Caco-2 (cell line): ENCODE data around the gene SOX1. TPM values are rescaled to one million over a fixed set of nuclear protein-coding genes. Genes with fewer than 3 reads are reported as not detected.

Experiments used
- BruUV-seq: library from RNA; stranded (reverse); fragments of 400-500 nt; replicated peaks from 2 replicates; lab custom pipeline; 2021; lab: Mats Ljungman, UMichigan
- CTCF ChIA-PET: fragments of 300-600 bp; sonication (Branson Sonifier 250); formaldehyde crosslinking; loops from one replicate; lab custom pipeline; 2022; ENCODE audit warnings: antibody characterized with exemption; lab: Charles Lee
- POLR2A ChIA-PET: fragments of 300-600 bp; sonication (Branson Sonifier 250); formaldehyde crosslinking; loops from one replicate; lab custom pipeline; 2022; ENCODE audit warnings: antibody characterized with exemption; lab: Charles Lee
- DNase-seq, 2 experiments: peaks; one replicate each; pipeline versions ENCODE4 v3.0.0 to v3.0.0-alpha.2; 2020 to 2022
- H3K27me3 ChIP-seq: replicated peaks from 2 replicates; pipeline ENCODE4 v1.6.0; 2011; ENCODE audit warnings: low read length; ENCODE audit not compliant: control insufficient read depth, insufficient read depth
- H3K36me3 ChIP-seq: 2 replicates; pipeline ENCODE4 v1.5.1; 2011; ENCODE audit warnings: low read length; ENCODE audit not compliant: control insufficient read depth, insufficient read depth
- H3K4me1 ChIP-seq: fragments of 250-450 bp; sonication (Bioruptor Pico); 2 replicates; pipeline ENCODE4 v1.5.1; 2020; ENCODE audit warnings: mild to moderate bottlenecking
- H3K4me3 ChIP-seq: 2 replicates; pipeline ENCODE4 v1.5.1; 2011; ENCODE audit warnings: low read depth, mild to moderate bottlenecking, control low read depth, low read length
- H3K9me3 ChIP-seq: fragments of 250-450 bp; sonication (Bioruptor Pico); 2 replicates; pipeline ENCODE4 v1.5.1; 2020; ENCODE audit warnings: mild to moderate bottlenecking, moderate library complexity
- H3K27ac Mint-ChIP-seq: one replicate; pipeline ENCODE4 v1.8.0; 2022; ENCODE audit warnings: mixed read lengths; ENCODE audit not compliant: unreplicated experiment
- H3K27me3 Mint-ChIP-seq: one replicate; pipeline ENCODE4 v1.8.0; 2022; ENCODE audit warnings: mixed read lengths; ENCODE audit not compliant: insufficient read depth, unreplicated experiment
- H3K36me3 Mint-ChIP-seq: one replicate; pipeline ENCODE4 v1.8.0; 2022; ENCODE audit warnings: mild to moderate bottlenecking, mixed read lengths; ENCODE audit not compliant: insufficient read depth, unreplicated experiment
- H3K4me1 Mint-ChIP-seq: one replicate; pipeline ENCODE4 v1.8.0; 2022; ENCODE audit warnings: low read depth, mixed read lengths; ENCODE audit not compliant: unreplicated experiment
- H3K4me3 Mint-ChIP-seq: one replicate; pipeline ENCODE4 v1.8.0; 2022; ENCODE audit warnings: mild to moderate bottlenecking, moderate library complexity, mixed read lengths; ENCODE audit not compliant: unreplicated experiment
- H3K9me3 Mint-ChIP-seq: one replicate; pipeline ENCODE4 v1.8.0; 2022; ENCODE audit warnings: mixed read lengths; ENCODE audit not compliant: unreplicated experiment
- CTCF ChIP-seq, 2 experiments: fragments of 200-600 bp in 1 of 2; IDR thresholded peaks; 1 replicate in 1 of 2; 2 replicates in 1 of 2; pipeline versions ENCODE4 v1.5.1 to v1.8.0; 2011 to 2022; ENCODE audit warnings: antibody characterized with exemption in 1 of 2, control low read depth in 1 of 2, inconsistent platforms in 1 of 2, low read depth in 1 of 2, low read length in 1 of 2, mild to moderate bottlenecking in 1 of 2, moderate library complexity in 1 of 2; ENCODE audit not compliant: insufficient read depth in 1 of 2, severe bottlenecking in 1 of 2, unreplicated experiment in 1 of 2
- intact Hi-C: fragments of 100-400 bp; cut with micrococcal nuclease; formaldehyde crosslinking; loops from one replicate; pipeline ENCODE4 v1.10.0; 2022; ENCODE audit not compliant: unreplicated experiment
- total RNA-seq: library from RNA; stranded (reverse); gene quantifications from 2 replicates; pipeline ENCODE4 v1.2.3, GENCODE V29; 2022

Gene SOX1
- total RNA-seq, 1 experiment from 2014 or later: 1.7 TPM

DNA sequence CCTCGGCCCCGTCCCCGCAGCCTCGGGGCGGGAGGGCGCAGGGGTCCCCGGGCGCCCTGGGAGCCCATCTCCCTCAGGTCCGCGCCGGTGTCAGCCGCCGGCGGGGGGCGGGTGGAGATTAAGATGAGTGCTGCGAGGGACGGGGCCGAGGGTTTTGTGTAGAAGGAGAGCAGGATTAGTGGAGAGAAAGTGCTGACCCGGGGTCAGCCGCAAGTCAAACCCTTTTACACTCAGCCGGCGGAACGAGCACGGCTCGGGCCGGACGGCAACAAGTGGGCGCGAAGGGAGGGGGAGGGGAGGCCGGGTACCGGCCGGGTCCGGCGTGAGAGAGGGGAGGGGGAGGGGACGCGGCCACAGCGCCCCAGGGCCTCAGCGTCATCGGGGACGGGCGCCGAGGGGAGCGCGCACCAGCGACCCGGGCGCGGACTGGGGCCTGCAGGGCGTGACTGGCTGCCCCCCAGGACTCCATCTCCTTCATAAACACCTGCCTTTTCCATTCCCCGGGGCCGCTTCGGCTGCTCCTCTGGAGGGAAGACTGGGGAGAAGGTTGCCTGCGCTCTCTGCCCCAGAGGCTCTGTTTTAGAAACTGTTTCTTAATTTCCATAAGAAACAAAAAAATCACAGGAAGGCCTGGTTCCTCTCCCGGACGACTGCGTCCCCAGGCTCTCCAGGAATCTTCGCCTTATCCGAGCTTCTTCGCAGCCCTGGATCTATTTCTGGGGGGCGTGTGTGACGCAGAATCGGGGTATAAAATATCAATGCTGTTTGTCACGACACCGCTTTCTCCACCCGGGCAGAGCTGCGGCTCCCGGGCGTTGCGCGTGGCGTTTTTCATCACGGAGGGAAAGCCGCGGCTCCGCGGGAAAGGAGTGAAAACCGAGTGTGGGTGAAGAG is 6.5 kb downstream of the SOX1 start:
- Mint-ChIP-seq H3K36me3 (no peaks in the 10 kb centered on the region), H3K27me3 (peaks cover 16% of the 10 kb centered on the region), H3K9me3 (no peaks in the 10 kb centered on the region), H3K4me3 (peak overlapping the region; percentile 82), H3K27ac (no peak overlapping the region), H3K4me1 (no peaks in the 10 kb centered on the region)
- POLR2A ChIA-PET: no interaction called here
- no peaks in the 10 kb centered on the region for H3K4me1 ChIP-seq
- CTCF ChIA-PET: no interaction called here
- DNase-seq: peak in 1 of 2 experiments; percentile 17
- intact Hi-C loops: no loop called here
- H3K36me3 ChIP-seq: no peaks in the 10 kb centered on the region
- H3K4me3 ChIP-seq: peak overlapping the region; percentile 46
- H3K9me3 ChIP-seq: no peaks in the 10 kb centered on the region
- BruUV-seq: no TSS peak
- H3K27me3 ChIP-seq: peaks cover 2% of the 10 kb centered on the region
- no peak for TF ChIP-seq CTCF (IDR thresholded peaks at IDR 0.05; ENCODE audit: insufficient read depth in 1 of 2, low read depth in 1 of 2, low read length in 1 of 2, severe bottlenecking in 1 of 2, unreplicated experiment in 1 of 2)

DNA sequence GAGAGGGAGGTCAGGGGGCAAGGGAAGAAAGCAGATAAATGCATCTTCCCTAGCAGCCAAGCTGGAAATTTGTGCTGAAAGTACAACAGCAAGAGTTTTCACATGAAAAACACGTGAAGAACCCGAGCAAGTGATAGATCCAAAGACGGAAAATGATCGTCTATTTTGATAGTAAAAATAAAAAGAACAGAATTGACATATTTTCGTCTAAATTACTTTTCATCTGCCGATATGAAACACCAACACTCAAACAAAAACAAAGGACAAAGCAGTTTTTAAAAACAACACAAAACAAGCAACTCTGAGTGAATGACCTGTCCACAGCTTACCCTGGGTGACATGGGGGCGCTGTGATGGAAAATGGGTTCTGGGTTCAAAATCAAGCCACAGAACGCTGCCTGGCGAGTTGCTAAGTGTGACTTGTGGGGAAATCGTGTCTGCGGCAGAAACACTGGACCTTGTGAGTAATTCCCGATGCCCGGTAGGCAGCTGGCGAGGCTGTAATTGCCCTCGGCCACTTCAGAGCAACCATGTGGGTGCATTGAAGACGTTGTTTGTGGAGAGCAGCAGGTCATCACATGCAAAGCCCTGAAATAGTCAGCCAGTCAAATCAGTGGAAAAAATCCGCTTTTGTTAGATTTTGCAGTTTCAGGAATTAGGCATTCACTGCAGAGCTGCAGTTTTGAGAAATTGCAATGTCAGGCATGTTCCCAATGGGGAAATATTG is 7.4 kb downstream of the SOX1 start:
- BruUV-seq: no TSS peak
- Mint-ChIP-seq H3K36me3 (no peaks in the 10 kb centered on the region), H3K27me3 (peaks cover 15% of the 10 kb centered on the region), H3K4me1 (no peaks in the 10 kb centered on the region), H3K4me3 (peak overlapping the region; percentile 82), H3K9me3 (no peaks in the 10 kb centered on the region), H3K27ac (no peak overlapping the region)
- Histone ChIP-seq H3K27me3 (peaks cover 2% of the 10 kb centered on the region), H3K4me1 (no peaks in the 10 kb centered on the region), H3K9me3 (no peaks in the 10 kb centered on the region), H3K4me3 (no peak overlapping the region), H3K36me3 (no peaks in the 10 kb centered on the region)
- POLR2A ChIA-PET: no interaction called here
- no peak for TF ChIP-seq CTCF (IDR thresholded peaks at IDR 0.05; ENCODE audit: insufficient read depth in 1 of 2, low read depth in 1 of 2, low read length in 1 of 2, severe bottlenecking in 1 of 2, unreplicated experiment in 1 of 2)
- intact Hi-C loops: no loop called here
- DNase-seq: no peak
- CTCF ChIA-PET: no interaction called here

DNA sequence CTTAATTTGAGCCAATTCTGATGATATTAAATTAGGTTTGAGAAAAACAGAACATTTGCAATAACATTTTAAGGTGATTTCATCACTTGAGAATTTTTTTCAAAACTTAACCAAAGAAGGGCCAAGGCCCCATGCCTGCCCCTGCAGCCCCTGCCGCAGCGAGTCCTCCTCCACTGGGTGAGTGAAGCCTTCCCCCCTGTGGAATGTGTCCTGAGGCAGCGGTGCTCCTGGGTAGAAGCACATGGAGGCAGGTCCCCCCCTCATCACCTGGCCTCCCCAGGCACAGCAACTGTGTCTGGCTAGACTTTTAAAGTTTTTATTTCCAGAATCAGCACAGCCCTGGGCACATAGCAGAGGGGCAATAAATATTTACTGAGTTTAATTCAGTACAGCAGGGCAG is 10.8 kb downstream of the SOX1 start:
- CTCF ChIA-PET: no interaction called here
- Mint-ChIP-seq H3K9me3 (no peaks in the 10 kb centered on the region), H3K4me1 (no peaks in the 10 kb centered on the region), H3K4me3 (no peak overlapping the region), H3K36me3 (no peaks in the 10 kb centered on the region), H3K27ac (no peak overlapping the region), H3K27me3 (peaks cover 7% of the 10 kb centered on the region)
- intact Hi-C loops: no loop called here
- POLR2A ChIA-PET: no interaction called here
- H3K27me3 ChIP-seq: peaks cover 2% of the 10 kb centered on the region
- BruUV-seq: no TSS peak
- no peak overlapping the region for H3K4me3 ChIP-seq
- H3K36me3 ChIP-seq: no peaks in the 10 kb centered on the region
- no peak for DNase-seq
- H3K9me3 ChIP-seq: no peaks in the 10 kb centered on the region
- no peak for TF ChIP-seq CTCF (IDR thresholded peaks at IDR 0.05; ENCODE audit: insufficient read depth in 1 of 2, low read depth in 1 of 2, low read length in 1 of 2, severe bottlenecking in 1 of 2, unreplicated experiment in 1 of 2)
- no peaks in the 10 kb centered on the region for H3K4me1 ChIP-seq
